Breast epithelium (tissue), 3 donors: ENCODE data around the gene PDE7B.

Experiments
- CTCF ChIP-seq, 3 donors: fragments of 450-650 bp; IDR thresholded peaks; one replicate each; pipeline ENCODE4 v1.5.1; 2016 to 2017; ENCODE audit warnings: antibody characterized with exemption in 3 of 3, mild to moderate bottlenecking in 3 of 3, moderate library complexity in 3 of 3
- POLR2AphosphoS5 ChIP-seq, 3 donors: sonication (generic); formaldehyde crosslinking; IDR thresholded peaks; one replicate each; pipeline ENCODE4 v1.6.1; 2017; ENCODE audit warnings: antibody characterized with exemption in 3 of 3

- no peak for TF ChIP-seq CTCF (IDR thresholded peaks at IDR 0.05)
- TF ChIP-seq POLR2AphosphoS5 (IDR thresholded peaks at IDR 0.05) = no peak
Measured at GRCh38 chr6:136180704-136181511, 329.4 kb downstream of the PDE7B start.
